ENCODE results near the gene GZMH. TPM values are rescaled to one million over a fixed set of nuclear protein-coding genes. Genes with fewer than 3 reads are reported as not detected.

The GZMH gene
- total and polyA plus RNA-seq, 2 donors (not counting 1 experiment from before 2014, with no cell fraction given) = 0.75 TPM; not detected in 1

DNA sequence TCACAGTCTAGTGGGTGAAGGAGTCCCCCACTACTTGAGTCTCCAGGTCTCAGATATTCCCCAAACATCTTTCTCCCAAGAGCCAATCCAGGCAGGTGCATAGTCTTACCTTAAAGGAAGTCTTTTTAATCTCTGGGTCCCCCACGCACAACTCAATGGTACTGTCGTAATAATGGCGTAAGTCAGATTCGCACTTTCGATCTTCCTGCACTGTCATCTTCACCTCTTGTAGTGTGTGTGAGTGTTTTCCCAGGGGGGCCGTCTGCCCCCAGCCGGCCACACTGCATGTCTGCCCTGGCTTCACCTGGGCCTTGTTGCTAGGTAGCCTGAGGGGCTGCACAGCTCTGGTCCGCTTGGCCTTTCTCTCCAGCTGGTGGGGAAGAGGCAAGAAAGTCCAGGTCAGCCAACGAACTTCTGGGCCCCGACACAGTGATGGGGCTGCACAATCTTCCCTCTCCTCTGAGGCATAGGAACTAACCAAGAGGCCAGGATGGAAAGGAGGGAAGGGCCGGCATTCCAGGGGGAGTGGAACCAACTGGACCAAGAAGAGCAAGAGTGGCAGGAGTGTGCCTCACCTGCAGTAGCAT, 22.4 kb upstream of the GZMH start:
- CTCF ChIA-PET = interaction anchor here (1.3 kb wide), 1 partner anchor 26 kb away, joined by 5 read pairs; no protein-coding TSS in a partner anchor
- no peak overlapping the region for H3K27ac Mint-ChIP-seq

DNA sequence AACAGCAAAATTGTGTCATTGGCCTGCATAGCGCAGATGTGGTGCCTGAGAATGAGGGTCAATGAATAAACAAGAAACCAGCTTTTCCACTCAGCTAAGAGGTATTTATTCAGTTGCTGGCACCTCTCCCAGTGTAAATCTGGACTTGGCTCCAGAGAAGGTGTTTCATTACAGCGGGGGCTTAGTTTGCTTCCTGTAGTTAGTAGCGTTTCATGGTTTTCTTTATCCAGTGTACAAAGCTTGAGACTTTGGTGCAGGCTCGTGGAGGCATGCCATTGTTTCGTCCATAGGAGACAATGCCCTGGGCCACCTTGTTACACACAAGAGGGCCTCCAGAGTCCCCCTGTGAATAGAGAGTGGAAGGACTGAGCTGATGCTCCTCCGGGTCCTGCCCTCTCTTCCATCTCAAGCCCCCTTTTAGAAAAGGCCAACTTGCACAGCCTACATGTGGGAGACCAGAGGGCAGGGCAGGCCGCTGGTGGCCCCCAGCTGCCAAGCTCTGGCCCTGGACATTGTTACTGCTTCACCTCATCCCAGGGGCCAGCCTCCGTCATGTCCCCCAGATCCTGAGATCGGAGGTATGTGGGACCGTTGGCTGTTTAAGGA, 21.5 kb upstream of the GZMH start:
- Histone ChIP-seq H3K27ac (ENCODE audit: low read length in 2 of 2) (no peak overlapping the region), H3K4me3 (ENCODE audit: control extremely low read depth in 1 of 5, extremely low read depth in 1 of 5, insufficient read depth in 1 of 5, low read depth in 2 of 5, low read length in 4 of 5) (no peak overlapping the region), H3K4me2 (replicated peaks; ENCODE audit: low read depth, low read length, poor library complexity, severe bottlenecking) (no peak overlapping the region), H2AFZ (ENCODE audit: insufficient read depth, low read depth, low read length, poor library complexity, severe bottlenecking) (no peak overlapping the region), H3K4me1 (ENCODE audit: control insufficient read depth in 2 of 2, insufficient read depth in 2 of 2, low read length in 2 of 2) (no peaks in the 10 kb centered on the region), H3K79me2 (ENCODE audit: control insufficient read depth, insufficient read depth, low read length) (no peaks in the 10 kb centered on the region), H4K20me1 (ENCODE audit: control insufficient read depth, insufficient read depth, low read length, poor library complexity, severe bottlenecking) (no peaks in the 10 kb centered on the region), H3K27me3 (replicated peaks in 1 of 4; ENCODE audit: control extremely low read depth in 1 of 4, control insufficient read depth in 3 of 4, insufficient read depth in 4 of 4, low read length in 3 of 4) (peaks cover 0 to 3% (median 1%) of the 10 kb centered on the region in 4 experiments), H3K9me3 (ENCODE audit: control extremely low read depth in 1 of 3, control insufficient read depth in 2 of 3, insufficient read depth in 1 of 3, low read length in 2 of 3) (no peaks in the 10 kb centered on the region), H3K36me3 (replicated peaks in 1 of 2; ENCODE audit: control extremely low read depth in 1 of 2, control insufficient read depth in 1 of 2, extremely low read depth in 1 of 2, insufficient read depth in 2 of 2, low read length in 1 of 2) (no peaks in the 10 kb centered on the region), H3K9ac (ENCODE audit: low read length) (no peak overlapping the region)
- WGBS (ENCODE audit: insufficient coverage) = 89% methylated on average over 10 of the region's 10 CpGs
- DNase-seq (no peak), ATAC-seq (ENCODE audit: low read depth) (no peak)
- Mint-ChIP-seq H3K27ac (no peak overlapping the region), H3K4me1 (no peaks in the 10 kb centered on the region), H3K9me3 (ENCODE audit: insufficient read depth) (no peaks in the 10 kb centered on the region), H3K4me3 (no peak overlapping the region), H3K27me3 (no peaks in the 10 kb centered on the region)
- no peak for TF ChIP-seq EZH2 (IDR thresholded peaks at IDR 0.05; ENCODE audit: borderline replicate concordance, insufficient read depth, low read depth, low read length, poor library complexity, severe bottlenecking)
- TF ChIP-seq, protein P1, sequence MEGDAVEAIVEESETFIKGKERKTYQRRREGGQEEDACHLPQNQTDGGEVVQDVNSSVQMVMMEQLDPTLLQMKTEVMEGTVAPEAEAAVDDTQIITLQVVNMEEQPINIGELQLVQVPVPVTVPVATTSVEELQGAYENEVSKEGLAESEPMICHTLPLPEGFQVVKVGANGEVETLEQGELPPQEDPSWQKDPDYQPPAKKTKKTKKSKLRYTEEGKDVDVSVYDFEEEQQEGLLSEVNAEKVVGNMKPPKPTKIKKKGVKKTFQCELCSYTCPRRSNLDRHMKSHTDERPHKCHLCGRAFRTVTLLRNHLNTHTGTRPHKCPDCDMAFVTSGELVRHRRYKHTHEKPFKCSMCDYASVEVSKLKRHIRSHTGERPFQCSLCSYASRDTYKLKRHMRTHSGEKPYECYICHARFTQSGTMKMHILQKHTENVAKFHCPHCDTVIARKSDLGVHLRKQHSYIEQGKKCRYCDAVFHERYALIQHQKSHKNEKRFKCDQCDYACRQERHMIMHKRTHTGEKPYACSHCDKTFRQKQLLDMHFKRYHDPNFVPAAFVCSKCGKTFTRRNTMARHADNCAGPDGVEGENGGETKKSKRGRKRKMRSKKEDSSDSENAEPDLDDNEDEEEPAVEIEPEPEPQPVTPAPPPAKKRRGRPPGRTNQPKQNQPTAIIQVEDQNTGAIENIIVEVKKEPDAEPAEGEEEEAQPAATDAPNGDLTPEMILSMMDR (IDR thresholded peaks at IDR 0.05) = no peak
- CTCF ChIA-PET = interaction anchor here (1.3 kb wide), 1 partner anchor 25 kb away, joined by 5 read pairs; no protein-coding TSS in a partner anchor
- POLR2A ChIA-PET = no interaction called here
- intact Hi-C loops (cut with micrococcal nuclease) = no loop called here

More for the DNA sequence above, 22.4 kb upstream of the GZMH start:
- Mint-ChIP-seq H3K27me3 (peaks cover 3% of the 10 kb centered on the region), H3K4me3 (no peak overlapping the region), H3K4me1 (no peaks in the 10 kb centered on the region), H3K9me3 (ENCODE audit: insufficient read depth) (no peaks in the 10 kb centered on the region)
- Histone ChIP-seq H3K4me1 (ENCODE audit: control insufficient read depth in 2 of 2, insufficient read depth in 2 of 2, low read length in 2 of 2) (no peaks in the 10 kb centered on the region), H3K36me3 (replicated peaks in 1 of 2; ENCODE audit: control extremely low read depth in 1 of 2, control insufficient read depth in 1 of 2, extremely low read depth in 1 of 2, insufficient read depth in 2 of 2, low read length in 1 of 2) (no peaks in the 10 kb centered on the region), H3K9ac (ENCODE audit: low read length) (no peak overlapping the region), H2AFZ (ENCODE audit: insufficient read depth, low read depth, low read length, poor library complexity, severe bottlenecking) (no peak overlapping the region), H4K20me1 (ENCODE audit: control insufficient read depth, insufficient read depth, low read length, poor library complexity, severe bottlenecking) (no peaks in the 10 kb centered on the region), H3K9me3 (ENCODE audit: control extremely low read depth in 1 of 3, control insufficient read depth in 2 of 3, insufficient read depth in 1 of 3, low read length in 2 of 3) (no peaks in the 10 kb centered on the region), H3K79me2 (ENCODE audit: control insufficient read depth, insufficient read depth, low read length) (no peaks in the 10 kb centered on the region), H3K27me3 (replicated peaks in 1 of 4; ENCODE audit: control extremely low read depth in 1 of 4, control insufficient read depth in 3 of 4, insufficient read depth in 4 of 4, low read length in 3 of 4) (peaks cover 0 to 3% (median 1%) of the 10 kb centered on the region in 4 experiments), H3K4me2 (replicated peaks; ENCODE audit: low read depth, low read length, poor library complexity, severe bottlenecking) (no peak overlapping the region), H3K27ac (ENCODE audit: low read length in 2 of 2) (no peak overlapping the region), H3K4me3 (ENCODE audit: control extremely low read depth in 1 of 5, extremely low read depth in 1 of 5, insufficient read depth in 1 of 5, low read depth in 2 of 5, low read length in 4 of 5) (no peak overlapping the region)
- POLR2A ChIA-PET = no interaction called here
- DNase-seq (no peak), ATAC-seq (ENCODE audit: low read depth) (no peak)
- 97% methylated on average over 6 of the region's 11 CpGs for WGBS (ENCODE audit: insufficient coverage)
- intact Hi-C loops (cut with micrococcal nuclease) = no loop called here
- no peak for TF ChIP-seq EZH2 (IDR thresholded peaks at IDR 0.05; ENCODE audit: borderline replicate concordance, insufficient read depth, low read depth, low read length, poor library complexity, severe bottlenecking)
- TF ChIP-seq, protein P1 (IDR thresholded peaks at IDR 0.05) = no peak
